Hepatocyte (in vitro differentiated cells): ENCODE measurements around the gene IL36G. TPM values are rescaled to one million over a fixed set of nuclear protein-coding genes. Genes with fewer than 3 reads are reported as not detected.

Experiments used
- DNase-seq: peaks from one replicate; pipeline ENCODE4 v3.0.0-alpha.2; 2016; ENCODE audit warnings: low spot score
- H2AFZ ChIP-seq: fragments of 200-600 bp; sonication (generic); 2 replicates; pipeline ENCODE4 v1.6.0; 2016; ENCODE audit warnings: antibody characterized with exemption, mild to moderate bottlenecking
- H3K27ac ChIP-seq: fragments of 200-600 bp; sonication (generic); 2 replicates; pipeline ENCODE4 v1.5.1; 2016; ENCODE audit warnings: mild to moderate bottlenecking
- H3K27me3 ChIP-seq: fragments of 200-600 bp; sonication (generic); 2 replicates; pipeline ENCODE4 v1.6.1; 2016
- H3K36me3 ChIP-seq: fragments of 200-600 bp; sonication (generic); replicated peaks from 2 replicates; pipeline ENCODE4 v1.5.1; 2016; ENCODE audit warnings: low read depth; ENCODE audit not compliant: insufficient read depth
- H3K4me1 ChIP-seq: fragments of 200-600 bp; sonication (generic); 2 replicates; pipeline ENCODE4 v1.5.1; 2016; ENCODE audit warnings: mild to moderate bottlenecking, moderate library complexity; ENCODE audit not compliant: insufficient read depth
- H3K4me2 ChIP-seq: fragments of 200-600 bp; sonication (generic); 2 replicates; pipeline ENCODE4 v1.6.0; 2016
- H3K4me3 ChIP-seq: fragments of 200-600 bp; sonication (generic); 2 replicates; pipeline ENCODE4 v1.5.1; 2016; ENCODE audit warnings: mild to moderate bottlenecking
- H3K79me2 ChIP-seq: fragments of 200-600 bp; sonication (generic); 2 replicates; pipeline ENCODE4 v1.6.0; 2017; ENCODE audit warnings: mild to moderate bottlenecking
- H3K9me2 ChIP-seq: fragments of 200-600 bp; sonication (generic); replicated peaks from 2 replicates; pipeline ENCODE4 v1.6.0; 2017; ENCODE audit warnings: mild to moderate bottlenecking; ENCODE audit not compliant: insufficient read depth
- H3K9me3 ChIP-seq: fragments of 200-600 bp; sonication (generic); 2 replicates; pipeline ENCODE4 v1.5.1; 2016; ENCODE audit warnings: low read depth, mild to moderate bottlenecking
- H4K20me1 ChIP-seq: fragments of 200-600 bp; sonication (generic); 2 replicates; pipeline ENCODE4 v1.6.0; 2016; ENCODE audit warnings: mild to moderate bottlenecking; ENCODE audit not compliant: insufficient read depth, poor library complexity, severe bottlenecking
- EZH2 ChIP-seq: fragments of 200-600 bp; sonication (generic); IDR thresholded peaks from 2 replicates; pipeline ENCODE4 v1.6.1; 2016; ENCODE audit warnings: antibody characterized with exemption, mild to moderate bottlenecking, borderline replicate concordance
- EZH2phosphoT487 ChIP-seq: fragments of 200-600 bp; sonication (generic); IDR thresholded peaks from one replicate; pipeline ENCODE4 v1.6.1; 2018; ENCODE audit warnings: antibody characterized with exemption, mild to moderate bottlenecking, low read depth, moderate library complexity; ENCODE audit not compliant: unreplicated experiment, severe bottlenecking
- WGBS: methylation state at CpG from one replicate; pipeline ENCODE4 v1.1.6; 2016; ENCODE audit warnings: low lambda C conversion rate; ENCODE audit errors: missing lambda C conversion rate; 5-methylcytosine and 5-hydroxymethylcytosine counted together
- polyA plus RNA-seq: library from polyadenylated mRNA; unstranded; fragments of >200 nt; fragmentation: Nextera tagmentation; extraction: Ambion mirVana; gene quantifications from 2 replicates; pipeline ENCODE4 v1.2.1, GENCODE V29; 2016
- total RNA-seq: library from RNA; depleted of rRNA; stranded (reverse); fragments of >200 nt; gene quantifications from 2 replicates; pipeline ENCODE4 v1.2.3, GENCODE V29; 2014
- TF ChIP-seq, protein P1 (sequence below): fragments of 200-600 bp; sonication (generic); IDR thresholded peaks from 2 replicates; pipeline ENCODE4 v1.5.1; 2016; ENCODE audit warnings: antibody characterized with exemption, mild to moderate bottlenecking; ENCODE audit not compliant: poor library complexity

The IL36G gene
- total and polyA plus RNA-seq, 2 experiments from 2014 or later = 0.20 to 1.0 TPM

DNA sequence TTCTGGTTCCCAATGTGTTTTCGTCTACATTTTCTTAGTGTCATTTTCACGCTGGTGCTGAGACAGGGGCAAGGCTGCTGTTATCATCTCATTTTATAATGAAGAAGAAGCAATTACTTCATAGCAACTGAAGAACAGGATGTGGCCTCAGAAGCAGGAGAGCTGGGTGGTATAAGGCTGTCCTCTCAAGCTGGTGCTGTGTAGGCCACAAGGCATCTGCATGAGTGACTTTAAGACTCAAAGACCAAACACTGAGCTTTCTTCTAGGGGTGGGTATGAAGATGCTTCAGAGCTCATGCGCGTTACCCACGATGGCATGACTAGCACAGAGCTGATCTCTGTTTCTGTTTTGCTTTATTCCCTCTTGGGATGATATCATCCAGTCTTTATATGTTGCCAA, 7.3 kb downstream of the IL36G start:
- 97% methylated on average over 5 of the region's 5 CpGs for WGBS
- Histone ChIP-seq H3K27ac (no peak overlapping the region), H3K4me2 (no peak overlapping the region), H3K4me1 (no peaks in the 10 kb centered on the region), H3K27me3 (peaks cover 3% of the 10 kb centered on the region), H2AFZ (no peak overlapping the region), H3K9me3 (no peaks in the 10 kb centered on the region), H3K4me3 (no peak overlapping the region), H3K36me3 (no peaks in the 10 kb centered on the region), H3K79me2 (no peaks in the 10 kb centered on the region), H3K9me2 (no peaks in the 10 kb centered on the region), H4K20me1 (no peaks in the 10 kb centered on the region)
- TF ChIP-seq EZH2phosphoT487 (no peak), EZH2 (no peak)
- TF ChIP-seq, protein P1, sequence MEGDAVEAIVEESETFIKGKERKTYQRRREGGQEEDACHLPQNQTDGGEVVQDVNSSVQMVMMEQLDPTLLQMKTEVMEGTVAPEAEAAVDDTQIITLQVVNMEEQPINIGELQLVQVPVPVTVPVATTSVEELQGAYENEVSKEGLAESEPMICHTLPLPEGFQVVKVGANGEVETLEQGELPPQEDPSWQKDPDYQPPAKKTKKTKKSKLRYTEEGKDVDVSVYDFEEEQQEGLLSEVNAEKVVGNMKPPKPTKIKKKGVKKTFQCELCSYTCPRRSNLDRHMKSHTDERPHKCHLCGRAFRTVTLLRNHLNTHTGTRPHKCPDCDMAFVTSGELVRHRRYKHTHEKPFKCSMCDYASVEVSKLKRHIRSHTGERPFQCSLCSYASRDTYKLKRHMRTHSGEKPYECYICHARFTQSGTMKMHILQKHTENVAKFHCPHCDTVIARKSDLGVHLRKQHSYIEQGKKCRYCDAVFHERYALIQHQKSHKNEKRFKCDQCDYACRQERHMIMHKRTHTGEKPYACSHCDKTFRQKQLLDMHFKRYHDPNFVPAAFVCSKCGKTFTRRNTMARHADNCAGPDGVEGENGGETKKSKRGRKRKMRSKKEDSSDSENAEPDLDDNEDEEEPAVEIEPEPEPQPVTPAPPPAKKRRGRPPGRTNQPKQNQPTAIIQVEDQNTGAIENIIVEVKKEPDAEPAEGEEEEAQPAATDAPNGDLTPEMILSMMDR = no peak
- DNase-seq = no peak

DNA sequence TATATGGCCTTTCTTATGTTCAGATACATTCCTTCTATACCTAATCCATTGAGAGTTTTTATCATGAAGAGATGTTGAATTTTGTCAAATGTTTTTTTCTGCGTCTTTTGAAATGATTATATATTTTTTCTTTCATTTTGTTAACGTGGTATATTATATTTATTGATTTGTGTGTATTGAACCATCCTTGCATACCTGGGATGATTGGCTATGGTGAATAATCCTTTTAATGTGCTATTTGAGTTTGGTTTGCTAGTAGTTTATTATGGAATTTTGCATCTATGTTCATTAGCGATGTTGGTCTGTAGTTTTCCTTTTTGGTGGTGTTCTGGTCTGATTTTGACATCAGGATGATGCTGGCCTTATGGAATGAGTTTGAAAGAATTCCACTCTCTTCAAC, 11.8 kb downstream of the IL36G start:
- no peaks in the 10 kb centered on the region for H4K20me1 ChIP-seq
- no peak overlapping the region for H3K27ac ChIP-seq
- H3K4me1 ChIP-seq = no peaks in the 10 kb centered on the region
- H3K27me3 ChIP-seq = no peaks in the 10 kb centered on the region
- no peak overlapping the region for H2AFZ ChIP-seq
- H3K4me2 ChIP-seq = no peak overlapping the region
- 86% methylated on average over 3 of the region's 3 CpGs for WGBS
- H3K36me3 ChIP-seq = no peaks in the 10 kb centered on the region
- TF ChIP-seq EZH2 = no peak
- no peak for TF ChIP-seq EZH2phosphoT487
- TF ChIP-seq, protein P1 = no peak
- no peaks in the 10 kb centered on the region for H3K9me2 ChIP-seq
- H3K9me3 ChIP-seq = no peaks in the 10 kb centered on the region
- no peak overlapping the region for H3K4me3 ChIP-seq
- DNase-seq = no peak
- no peaks in the 10 kb centered on the region for H3K79me2 ChIP-seq

DNA sequence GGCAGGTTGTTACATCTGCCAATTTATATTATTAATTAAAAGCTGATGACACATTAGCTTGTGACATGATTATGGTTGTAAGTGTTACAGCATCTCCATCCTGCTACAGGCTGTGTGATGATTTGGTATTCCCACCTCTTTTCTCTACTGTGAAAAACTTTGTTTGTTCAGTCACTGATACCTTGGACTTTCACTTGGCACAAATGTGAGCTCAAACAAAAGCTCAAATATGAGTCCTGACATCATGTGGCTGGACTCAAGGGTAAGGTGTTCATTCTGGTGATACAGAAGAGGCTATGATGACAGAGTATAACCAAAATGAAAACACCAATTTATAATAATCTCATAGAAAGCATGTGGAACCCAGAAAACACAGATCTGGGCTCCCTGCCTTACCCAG, 16.0 kb downstream of the IL36G start:
- peak overlapping the region; percentile 34 for H3K27ac ChIP-seq
- H3K79me2 ChIP-seq = no peaks in the 10 kb centered on the region
- H3K9me2 ChIP-seq = no peaks in the 10 kb centered on the region
- TF ChIP-seq EZH2phosphoT487 = no peak
- TF ChIP-seq EZH2 = no peak
- TF ChIP-seq, protein P1 = no peak
- H3K36me3 ChIP-seq = no peaks in the 10 kb centered on the region
- DNase-seq = no peak
- no peaks in the 10 kb centered on the region for H3K27me3 ChIP-seq
- H2AFZ ChIP-seq = no peak overlapping the region
- no peaks in the 10 kb centered on the region for H3K9me3 ChIP-seq
- H3K4me2 ChIP-seq = no peak overlapping the region
- H3K4me3 ChIP-seq = no peak overlapping the region
- H3K4me1 ChIP-seq = no peaks in the 10 kb centered on the region
- no peaks in the 10 kb centered on the region for H4K20me1 ChIP-seq

DNA sequence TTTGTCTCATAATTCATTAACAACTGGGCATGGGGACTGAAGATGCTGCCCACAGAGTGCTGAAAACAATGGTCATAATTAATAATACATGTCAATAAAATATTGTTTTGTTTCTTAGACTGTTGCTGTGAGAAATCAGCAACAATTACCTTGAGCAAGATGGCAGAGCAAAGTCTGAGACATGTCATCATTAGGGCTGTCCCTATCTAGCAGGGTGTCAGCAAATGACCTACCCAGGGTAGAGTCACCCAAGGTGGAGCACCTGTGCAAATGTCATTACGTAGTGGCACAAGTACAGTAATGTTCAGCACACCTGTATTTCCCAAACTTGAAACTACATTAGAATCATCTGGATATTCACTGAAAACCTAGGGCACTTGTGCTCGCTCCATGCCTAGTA, 16.8 kb downstream of the IL36G start:
- no peaks in the 10 kb centered on the region for H3K36me3 ChIP-seq

More for the DNA sequence above, 16.8 kb downstream of the IL36G start:
- Histone ChIP-seq H3K79me2 (no peaks in the 10 kb centered on the region), H3K9me2 (no peaks in the 10 kb centered on the region), H3K4me3 (no peak overlapping the region), H3K4me2 (no peak overlapping the region), H3K9me3 (no peaks in the 10 kb centered on the region), H3K4me1 (no peaks in the 10 kb centered on the region), H4K20me1 (no peaks in the 10 kb centered on the region), H3K27ac (no peak overlapping the region), H3K27me3 (no peaks in the 10 kb centered on the region), H2AFZ (no peak overlapping the region)
- TF ChIP-seq, protein P1 = no peak
- TF ChIP-seq EZH2 (no peak), EZH2phosphoT487 (no peak)
- no peak for DNase-seq
- WGBS = 81% methylated on average over 2 of the region's 2 CpGs
